ENCODE data around the gene FBXW11. TPM values are rescaled to one million over a fixed set of nuclear protein-coding genes. Genes with fewer than 3 reads are reported as not detected.

FBXW11 gene
- total RNA-seq, 1 experiment from 2014 or later = 34.9 TPM

- no peaks in the 10 kb centered on the region for H3K4me1 ChIP-seq (ENCODE audit: insufficient read depth, low read length, poor library complexity, severe bottlenecking)
- ChIA-PET CTCF (no interaction called here), POLR2A (ENCODE audit: low non-redundant PET) (no interaction called here)
- H3K27me3 ChIP-seq (replicated peaks; ENCODE audit: insufficient read depth, low read depth, low read length, poor library complexity) = no peaks in the 10 kb centered on the region
- TF ChIP-seq EZH2 (IDR thresholded peaks at IDR 0.05; ENCODE audit: borderline replicate concordance, low read depth, low read length, poor library complexity, severe bottlenecking) = no peak
- TF ChIP-seq, protein P1, sequence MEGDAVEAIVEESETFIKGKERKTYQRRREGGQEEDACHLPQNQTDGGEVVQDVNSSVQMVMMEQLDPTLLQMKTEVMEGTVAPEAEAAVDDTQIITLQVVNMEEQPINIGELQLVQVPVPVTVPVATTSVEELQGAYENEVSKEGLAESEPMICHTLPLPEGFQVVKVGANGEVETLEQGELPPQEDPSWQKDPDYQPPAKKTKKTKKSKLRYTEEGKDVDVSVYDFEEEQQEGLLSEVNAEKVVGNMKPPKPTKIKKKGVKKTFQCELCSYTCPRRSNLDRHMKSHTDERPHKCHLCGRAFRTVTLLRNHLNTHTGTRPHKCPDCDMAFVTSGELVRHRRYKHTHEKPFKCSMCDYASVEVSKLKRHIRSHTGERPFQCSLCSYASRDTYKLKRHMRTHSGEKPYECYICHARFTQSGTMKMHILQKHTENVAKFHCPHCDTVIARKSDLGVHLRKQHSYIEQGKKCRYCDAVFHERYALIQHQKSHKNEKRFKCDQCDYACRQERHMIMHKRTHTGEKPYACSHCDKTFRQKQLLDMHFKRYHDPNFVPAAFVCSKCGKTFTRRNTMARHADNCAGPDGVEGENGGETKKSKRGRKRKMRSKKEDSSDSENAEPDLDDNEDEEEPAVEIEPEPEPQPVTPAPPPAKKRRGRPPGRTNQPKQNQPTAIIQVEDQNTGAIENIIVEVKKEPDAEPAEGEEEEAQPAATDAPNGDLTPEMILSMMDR (conservative IDR thresholded peaks at IDR 0.05; ENCODE audit: low read depth, low read length) = no peak
- H3K4me3 ChIP-seq (ENCODE audit: low read depth, low read length, poor library complexity, severe bottlenecking) = no peak overlapping the region
- intact Hi-C loops (cut with micrococcal nuclease; ENCODE audit: unreplicated experiment) = no loop called here
- no peak overlapping the region for H3K27ac ChIP-seq (ENCODE audit: low read depth, low read length, poor library complexity, severe bottlenecking)
- no peaks in the 10 kb centered on the region for H3K36me3 ChIP-seq (ENCODE audit: insufficient read depth, low read length, poor library complexity, severe bottlenecking)
- BruUV-seq (replicated peaks) = no TSS peak
- DNase-seq (ENCODE audit: low spot score) = no peak
- no peaks in the 10 kb centered on the region for H3K9me3 ChIP-seq (ENCODE audit: low read depth, low read length, poor library complexity, severe bottlenecking)
Observed at GRCh38 chr5:171882118-171882517, 124.3 kb downstream of the FBXW11 start.

DNA sequence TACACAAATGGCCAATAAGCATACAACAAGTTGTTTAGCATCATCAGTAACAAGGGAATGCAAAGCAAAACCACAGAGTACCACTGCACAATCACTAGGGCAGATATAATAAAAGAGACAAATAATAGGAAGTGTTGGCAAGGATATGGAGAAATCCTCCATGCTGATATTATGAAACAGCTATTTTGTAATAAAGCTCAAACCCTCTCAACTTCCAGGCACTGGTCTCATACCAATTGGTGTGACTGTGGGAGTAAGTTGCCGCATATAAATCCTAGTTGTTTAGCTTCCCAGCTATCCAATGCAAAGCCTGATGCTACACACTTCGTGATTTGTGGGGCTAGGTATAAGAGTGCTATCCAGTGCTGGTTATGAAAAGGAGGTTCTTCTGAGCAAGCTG, 132.2 kb downstream of the FBXW11 start:
- H3K9me3 ChIP-seq (ENCODE audit: low read depth, low read length, poor library complexity, severe bottlenecking) = no peaks in the 10 kb centered on the region

GRCh38 chr5:171872666-171873065, 133.8 kb downstream of the FBXW11 start:
- DNase-seq (ENCODE audit: low spot score) = no peak
- intact Hi-C loops (cut with micrococcal nuclease; ENCODE audit: unreplicated experiment) = no loop called here
- H3K4me3 ChIP-seq (ENCODE audit: low read depth, low read length, poor library complexity, severe bottlenecking) = no peak overlapping the region
- H3K9me3 ChIP-seq (ENCODE audit: low read depth, low read length, poor library complexity, severe bottlenecking) = no peaks in the 10 kb centered on the region
- no peaks in the 10 kb centered on the region for H3K27me3 ChIP-seq (replicated peaks; ENCODE audit: insufficient read depth, low read depth, low read length, poor library complexity)
- BruUV-seq (replicated peaks) = no TSS peak
- H3K27ac ChIP-seq (ENCODE audit: low read depth, low read length, poor library complexity, severe bottlenecking) = no peak overlapping the region
- CTCF ChIA-PET = no interaction called here
- H3K4me1 ChIP-seq (ENCODE audit: insufficient read depth, low read length, poor library complexity, severe bottlenecking) = no peaks in the 10 kb centered on the region
- no peak for TF ChIP-seq EZH2 (IDR thresholded peaks at IDR 0.05; ENCODE audit: borderline replicate concordance, low read depth, low read length, poor library complexity, severe bottlenecking)
- TF ChIP-seq, protein P1 (conservative IDR thresholded peaks at IDR 0.05; ENCODE audit: low read depth, low read length) = no peak
- H3K36me3 ChIP-seq (ENCODE audit: insufficient read depth, low read length, poor library complexity, severe bottlenecking) = peaks cover 26% of the 10 kb centered on the region
- POLR2A ChIA-PET (ENCODE audit: low non-redundant PET) = no interaction called here

More for the DNA sequence above, 132.2 kb downstream of the FBXW11 start:
- H3K36me3 ChIP-seq (ENCODE audit: insufficient read depth, low read length, poor library complexity, severe bottlenecking) = peaks cover 17% of the 10 kb centered on the region
- no peaks in the 10 kb centered on the region for H3K4me1 ChIP-seq (ENCODE audit: insufficient read depth, low read length, poor library complexity, severe bottlenecking)
- intact Hi-C loops (cut with micrococcal nuclease; ENCODE audit: unreplicated experiment) = no loop called here
- TF ChIP-seq, protein P1 (conservative IDR thresholded peaks at IDR 0.05; ENCODE audit: low read depth, low read length) = no peak
- no peak for TF ChIP-seq EZH2 (IDR thresholded peaks at IDR 0.05; ENCODE audit: borderline replicate concordance, low read depth, low read length, poor library complexity, severe bottlenecking)
- no peak overlapping the region for H3K4me3 ChIP-seq (ENCODE audit: low read depth, low read length, poor library complexity, severe bottlenecking)
- CTCF ChIA-PET = no interaction called here
- DNase-seq (ENCODE audit: low spot score) = no peak
- H3K27ac ChIP-seq (ENCODE audit: low read depth, low read length, poor library complexity, severe bottlenecking) = no peak overlapping the region
- POLR2A ChIA-PET (ENCODE audit: low non-redundant PET) = no interaction called here
- H3K27me3 ChIP-seq (replicated peaks; ENCODE audit: insufficient read depth, low read depth, low read length, poor library complexity) = no peaks in the 10 kb centered on the region
- BruUV-seq (replicated peaks) = no TSS peak
